H9 (cell line): ENCODE measurements around the gene CCDC9B. TPM values are rescaled to one million over a fixed set of nuclear protein-coding genes. Genes with fewer than 3 reads are reported as not detected.

Experiments used
- DNase-seq: peaks from one replicate; pipeline ENCODE4 v3.0.0-alpha.2; 2017
- H2AFZ ChIP-seq: one replicate; pipeline ENCODE4 v1.6.1; 2013; ENCODE audit warnings: mild to moderate bottlenecking, low read length, control low read depth, moderate library complexity
- H2AK5ac ChIP-seq: 2 replicates; pipeline ENCODE4 v1.6.1; 2013; ENCODE audit warnings: low read length, control low read depth, mixed read lengths; ENCODE audit not compliant: insufficient read length
- H2BK120ac ChIP-seq: one replicate; pipeline ENCODE4 v1.6.1; 2013; ENCODE audit warnings: low read depth, mild to moderate bottlenecking, low read length, control low read depth, inconsistent platforms; ENCODE audit not compliant: poor library complexity, severe bottlenecking
- H2BK12ac ChIP-seq: 2 replicates; pipeline ENCODE4 v1.6.1; 2013; ENCODE audit warnings: low read length, control low read depth, mixed read lengths, low read depth; ENCODE audit not compliant: insufficient read length
- H2BK15ac ChIP-seq: 2 replicates; pipeline ENCODE4 v1.6.1; 2013; ENCODE audit warnings: low read depth, low read length, control low read depth
- H2BK20ac ChIP-seq: one replicate; pipeline ENCODE4 v1.6.1; 2013; ENCODE audit warnings: low read depth, mild to moderate bottlenecking, low read length, control low read depth, inconsistent platforms; ENCODE audit not compliant: poor library complexity, severe bottlenecking
- H2BK5ac ChIP-seq: 2 replicates; pipeline ENCODE4 v1.6.1; 2013; ENCODE audit warnings: low read length, control low read depth, mixed read lengths; ENCODE audit not compliant: insufficient read length
- H3K14ac ChIP-seq: 2 replicates; pipeline ENCODE4 v1.6.1; 2013; ENCODE audit warnings: low read length, control low read depth; ENCODE audit not compliant: insufficient read depth
- H3K18ac ChIP-seq: 2 replicates; pipeline ENCODE4 v1.6.1; 2013; ENCODE audit warnings: low read depth, mild to moderate bottlenecking, mixed read lengths, low read length, control low read depth; ENCODE audit not compliant: insufficient read length
- H3K23ac ChIP-seq: 2 replicates; pipeline ENCODE4 v1.6.1; 2013; ENCODE audit warnings: low read length, control low read depth, mixed read lengths, low read depth; ENCODE audit not compliant: insufficient read length
- H3K23me2 ChIP-seq: 2 replicates; pipeline ENCODE4 v1.6.1; 2013; ENCODE audit warnings: low read depth, mild to moderate bottlenecking, mixed read lengths, low read length, control low read depth; ENCODE audit not compliant: insufficient read length, poor library complexity, severe bottlenecking
- H3K27ac ChIP-seq: 2 replicates; pipeline ENCODE4 v1.5.1; 2013; ENCODE audit warnings: low read length, control low read depth, mixed read lengths, low read depth; ENCODE audit not compliant: insufficient read length
- H3K27me3 ChIP-seq: 2 replicates; pipeline ENCODE4 v1.6.1; 2013; ENCODE audit warnings: low read length, control low read depth, inconsistent platforms; ENCODE audit not compliant: insufficient read depth
- H3K4ac ChIP-seq: 2 replicates; pipeline ENCODE4 v1.6.1; 2013; ENCODE audit warnings: low read depth, mild to moderate bottlenecking, control low read depth, inconsistent platforms, low read length, moderate library complexity
- H3K4me1 ChIP-seq: 2 replicates; pipeline ENCODE4 v1.6.1; 2013; ENCODE audit warnings: low read length, control low read depth, inconsistent platforms; ENCODE audit not compliant: insufficient read depth
- H3K4me2 ChIP-seq: 2 replicates; pipeline ENCODE4 v1.6.1; 2013; ENCODE audit warnings: low read length, control low read depth, mixed read lengths; ENCODE audit not compliant: insufficient read length, insufficient read depth
- H3K56ac ChIP-seq: 2 replicates; pipeline ENCODE4 v1.6.1; 2013; ENCODE audit warnings: low read depth, mild to moderate bottlenecking, mixed read lengths, low read length, control low read depth; ENCODE audit not compliant: insufficient read length
- H3K79me1 ChIP-seq: 2 replicates; pipeline ENCODE4 v1.6.1; 2013; ENCODE audit warnings: low read depth, mild to moderate bottlenecking, moderate library complexity, low read length, control low read depth, inconsistent platforms; ENCODE audit not compliant: insufficient read depth, poor library complexity, severe bottlenecking
- H3K79me2 ChIP-seq: 2 replicates; pipeline ENCODE4 v1.6.1; 2013; ENCODE audit warnings: low read length, control low read depth, inconsistent platforms; ENCODE audit not compliant: insufficient read depth
- H3K9ac ChIP-seq: 2 replicates; pipeline ENCODE4 v1.6.1; 2013; ENCODE audit warnings: low read length, control low read depth, mixed read lengths; ENCODE audit not compliant: insufficient read length; ENCODE audit errors: extremely low read depth
- H3K9me3 ChIP-seq: one replicate; pipeline ENCODE4 v1.6.1; 2013; ENCODE audit warnings: low read depth, low read length, inconsistent platforms; ENCODE audit not compliant: control insufficient read depth
- H3T11ph ChIP-seq: one replicate; pipeline ENCODE4 v1.6.1; 2013; ENCODE audit warnings: mild to moderate bottlenecking, low read length, control low read depth, inconsistent platforms
- H4K20me1 ChIP-seq: one replicate; pipeline ENCODE4 v1.6.1; 2013; ENCODE audit not compliant: control insufficient read depth, insufficient read length, insufficient read depth
- H4K5ac ChIP-seq: 2 replicates; pipeline ENCODE4 v1.6.1; 2013; ENCODE audit warnings: low read depth, mild to moderate bottlenecking, mixed read lengths, low read length, control low read depth; ENCODE audit not compliant: insufficient read length
- H4K8ac ChIP-seq: replicated peaks from 2 replicates; pipeline ENCODE4 v1.6.1; 2013; ENCODE audit warnings: low read length, control low read depth, mixed read lengths, low read depth; ENCODE audit not compliant: insufficient read length
- H4K91ac ChIP-seq: 2 replicates; pipeline ENCODE4 v1.6.1; 2013; ENCODE audit warnings: low read depth, mild to moderate bottlenecking, moderate library complexity, mixed read lengths, low read length, control low read depth; ENCODE audit not compliant: insufficient read length
- H3K27ac Mint-ChIP-seq, 3 experiments: 2 replicates in 2 of 3; 3 replicates in 1 of 3; pipeline ENCODE4 v1.8.0; 2020 to 2021; ENCODE audit warnings: mixed read lengths in 3 of 3, mild to moderate bottlenecking in 1 of 3, moderate library complexity in 1 of 3
- H3K27me3 Mint-ChIP-seq: 2 replicates; pipeline ENCODE4 v1.8.0; 2021; ENCODE audit warnings: low read depth, mild to moderate bottlenecking, moderate library complexity, mixed read lengths
- H3K36me3 Mint-ChIP-seq, 3 experiments: 2 replicates in 2 of 3; 3 replicates in 1 of 3; pipeline ENCODE4 v1.8.0; 2020 to 2021; ENCODE audit warnings: low read depth in 3 of 3, mixed read lengths in 3 of 3; ENCODE audit not compliant: insufficient read depth in 1 of 3
- H3K4me1 Mint-ChIP-seq, 2 experiments: 2 replicates each; pipeline ENCODE4 v1.8.0; 2020; ENCODE audit warnings: mixed read lengths in 2 of 2
- H3K4me3 Mint-ChIP-seq, 2 experiments: 2 replicates in 1 of 2; 3 replicates in 1 of 2; pipeline ENCODE4 v1.8.0; 2020 to 2021; ENCODE audit warnings: mild to moderate bottlenecking in 2 of 2, mixed read lengths in 2 of 2, moderate library complexity in 1 of 2
- H3K9me3 Mint-ChIP-seq, 2 experiments: 2 replicates in 1 of 2; 3 replicates in 1 of 2; pipeline ENCODE4 v1.8.0; 2020; ENCODE audit warnings: mild to moderate bottlenecking in 2 of 2, mixed read lengths in 2 of 2, moderate library complexity in 1 of 2
- CTCF ChIP-seq: fragments of 200-600 bp; sonication (generic); conservative IDR thresholded peaks from 3 replicates; pipeline ENCODE4 v1.8.0; 2021; ENCODE audit warnings: antibody characterized with exemption, mild to moderate bottlenecking
- WGBS: extraction: QIAGEN DNeasy Blood & Tissue Kit; methylation state at CpG from one replicate; pipeline ENCODE4 v1.1.7; 2013; ENCODE audit warnings: missing lambda C conversion rate, low lambda C conversion rate, mixed read lengths; ENCODE audit not compliant: insufficient read length; ENCODE audit errors: extremely low coverage; 5-methylcytosine and 5-hydroxymethylcytosine counted together
- total RNA-seq: library from RNA; stranded (reverse); gene quantifications from 2 replicates; pipeline ENCODE4 v1.2.1, GENCODE V29; 2021

The CCDC9B gene
- total RNA-seq, 1 experiment from 2014 or later: 0.48 TPM

- no peak overlapping the region for H2AFZ ChIP-seq
- Mint-ChIP-seq H3K4me3 (no peak overlapping the region), H3K9me3 (no peaks in the 10 kb centered on the region), H3K36me3 (no peaks in the 10 kb centered on the region), H3K27ac (no peak overlapping the region), H3K4me1 (peaks cover 17 to 41% of the 10 kb centered on the region in 2 experiments), H3K27me3 (peaks cover 14% of the 10 kb centered on the region)
- H4K91ac ChIP-seq: no peak overlapping the region
- no CpG with 5 or more reads among the region's 7 CpGs for WGBS
- no peak overlapping the region for H4K8ac ChIP-seq
- peak; percentile 25; the same call in 1 of the 3 replicates for TF ChIP-seq CTCF
- no peak overlapping the region for H3K18ac ChIP-seq
- H3K23me2 ChIP-seq: no peaks in the 10 kb centered on the region
- H2BK15ac ChIP-seq: no peak overlapping the region
- no peak overlapping the region for H4K5ac ChIP-seq
- no peaks in the 10 kb centered on the region for H3K9me3 ChIP-seq
- no peak overlapping the region for H2BK12ac ChIP-seq
- H2BK5ac ChIP-seq: no peak overlapping the region
- no peaks in the 10 kb centered on the region for H3K27me3 ChIP-seq
- H3K56ac ChIP-seq: no peak overlapping the region
- no peaks in the 10 kb centered on the region for H3K4me1 ChIP-seq
- no peak overlapping the region for H3K4me2 ChIP-seq
- H2AK5ac ChIP-seq: no peak overlapping the region
- no peak overlapping the region for H3K23ac ChIP-seq
- H2BK120ac ChIP-seq: no peak overlapping the region
- H3K9ac ChIP-seq: no peak overlapping the region
- H4K20me1 ChIP-seq: no peaks in the 10 kb centered on the region
- H3K14ac ChIP-seq: no peak overlapping the region
- no peak overlapping the region for H3K4ac ChIP-seq
- no peak overlapping the region for H3K27ac ChIP-seq
- no peaks in the 10 kb centered on the region for H3K79me1 ChIP-seq
- no peak for DNase-seq
- no peaks in the 10 kb centered on the region for H3K79me2 ChIP-seq
- no peak overlapping the region for H2BK20ac ChIP-seq
- no peak overlapping the region for H3T11ph ChIP-seq
These were observed 1.2 kb downstream of the CCDC9B start for GRCh38 chr15:40339621-40339945.
